Naive thymus-derived CD8-positive, alpha-beta T cell (primary cell): ENCODE measurements around the gene TLK2. TPM values are rescaled to one million over a fixed set of nuclear protein-coding genes. Genes with fewer than 3 reads are reported as not detected.
A peak's percentile ranks its signal among the peaks of the same experiment; 100 is the strongest.
"Not testable (repeated sequence)": the region's sequence is repeated elsewhere in the genome, so short reads cannot be mapped to it uniquely, and the experiment has no call there.

Experiments used
- ATAC-seq, 2 donors: fragments of 150-1000 bp; cut with Tn5 transposase in 1 of 2; sonication (Bioruptor Pico), chemical (Tn5 transposase) in 1 of 2; 1 replicate in 1 of 2; 2 replicates in 1 of 2; pipeline ENCODE4 v1.10.0; 2021; ENCODE audit warnings: mild to moderate bottlenecking in 2 of 2, moderate library complexity in 2 of 2
- POLR2A ChIA-PET: fragments of 350-600 bp; sonication (Branson Sonifier 250); formaldehyde crosslinking; loops from one replicate; lab custom pipeline; 2021; ENCODE audit warnings: antibody characterized with exemption; lab: Charles Lee
- DNase-seq, 10 donors: peaks; one replicate each; pipeline versions ENCODE4 v3.0.0 to v3.0.0-alpha.2; 2020 to 2022
- H3K27ac Mint-ChIP-seq, 10 donors: one replicate each; pipeline ENCODE4 v1.8.0; 2020 to 2022; ENCODE audit warnings: mild to moderate bottlenecking in 10 of 10, mixed read lengths in 10 of 10, moderate library complexity in 4 of 10, inconsistent platforms in 1 of 10
- H3K27me3 Mint-ChIP-seq, 5 donors: one replicate each; pipeline ENCODE4 v1.8.0; 2021 to 2022; ENCODE audit warnings: mixed read lengths in 5 of 5
- H3K36me3 Mint-ChIP-seq, 3 donors: one replicate each; pipeline ENCODE4 v1.8.0; 2020 to 2022; ENCODE audit warnings: mixed read lengths in 3 of 3, mild to moderate bottlenecking in 2 of 3, inconsistent platforms in 1 of 3
- H3K4me1 Mint-ChIP-seq, 4 donors: one replicate each; pipeline ENCODE4 v1.8.0; 2021 to 2022; ENCODE audit warnings: mixed read lengths in 4 of 4
- H3K4me3 Mint-ChIP-seq, 10 donors: one replicate each; pipeline ENCODE4 v1.8.0; 2020 to 2022; ENCODE audit warnings: mild to moderate bottlenecking in 10 of 10, mixed read lengths in 10 of 10, moderate library complexity in 6 of 10, inconsistent platforms in 1 of 10
- H3K9me3 Mint-ChIP-seq, 9 donors: one replicate each; pipeline ENCODE4 v1.8.0; 2020 to 2022; ENCODE audit warnings: mixed read lengths in 9 of 9, mild to moderate bottlenecking in 3 of 9, inconsistent platforms in 1 of 9, moderate library complexity in 1 of 9
- polyA plus RNA-seq, 3 donors: library from polyadenylated mRNA; unstranded; fragments of 300-500 nt; fragmentation: Illumina TruSeq; gene quantifications; one replicate each; pipeline ENCODE4 v1.2.3, GENCODE V29; 2021
- total RNA-seq, 8 experiments: library from RNA in 2 of 8; stranded (reverse) in 2 of 8; gene quantifications; one replicate each; pipeline ENCODE4 v1.2.3 and lab custom pipeline; 2021 to 2026

The TLK2 gene
- total and polyA plus RNA-seq, 5 experiments from 2014 or later = 8.2 to 79.5 (median 12.0) TPM

DNA sequence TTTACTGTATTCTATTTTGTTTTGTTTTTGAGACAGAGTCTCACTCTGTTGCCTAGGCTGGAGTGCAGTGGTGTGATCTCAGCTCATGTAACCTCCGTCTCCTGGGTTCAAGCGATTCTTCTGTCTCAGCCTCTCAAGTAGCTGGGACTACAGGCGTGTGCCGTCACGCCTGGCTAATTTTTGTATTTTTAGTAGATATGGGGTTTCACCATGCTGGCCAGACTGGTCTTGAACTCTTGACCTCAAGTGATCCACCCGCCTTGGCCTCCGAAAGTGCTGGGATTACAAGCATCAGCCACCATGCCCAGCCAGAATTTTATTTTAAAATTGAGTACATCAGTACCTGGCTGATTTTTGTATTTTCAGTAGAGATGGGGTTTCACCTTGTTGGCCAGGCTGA is 15.4 kb downstream of the TLK2 start:
- DNase-seq, H3K9me3 Mint-ChIP-seq, H3K27ac Mint-ChIP-seq, H3K4me3 Mint-ChIP-seq, H3K27me3 Mint-ChIP-seq, POLR2A ChIA-PET, ATAC-seq: not testable (repeated sequence)
- H3K36me3 Mint-ChIP-seq = peaks cover 0 to 29% (median 9%) of the 10 kb centered on the region in 3 donors
- H3K4me1 Mint-ChIP-seq = peaks cover 12 to 64% (median 42%) of the 10 kb centered on the region in 4 donors

DNA sequence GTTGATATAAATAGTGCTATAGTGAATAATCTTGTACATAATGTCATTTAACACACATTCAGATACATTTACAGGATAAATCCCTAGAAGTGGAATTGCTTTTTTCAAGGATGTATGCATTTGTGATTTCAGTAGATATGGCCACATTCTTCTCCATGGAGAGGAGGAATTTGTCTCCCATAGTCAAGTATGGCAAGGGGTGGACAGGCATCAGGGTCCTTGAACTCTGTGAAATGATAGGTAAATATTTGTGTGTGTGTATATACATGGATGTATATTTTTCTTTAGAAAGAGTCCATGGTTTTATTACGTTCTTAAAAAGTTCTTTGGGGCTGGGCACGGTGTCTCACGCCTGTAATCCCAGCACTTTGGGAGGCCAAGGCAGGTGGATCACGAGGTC is 17.7 kb downstream of the TLK2 start:
- POLR2A ChIA-PET, H3K27me3 Mint-ChIP-seq, DNase-seq, ATAC-seq, H3K4me3 Mint-ChIP-seq, H3K9me3 Mint-ChIP-seq: not testable (repeated sequence)
- Mint-ChIP-seq H3K27ac (peak overlapping the region in 1 of 10 donors; percentile 40), H3K4me1 (peaks cover 6 to 54% (median 34%) of the 10 kb centered on the region in 4 donors), H3K36me3 (peaks cover 0 to 15% (median 9%) of the 10 kb centered on the region in 3 donors)

DNA sequence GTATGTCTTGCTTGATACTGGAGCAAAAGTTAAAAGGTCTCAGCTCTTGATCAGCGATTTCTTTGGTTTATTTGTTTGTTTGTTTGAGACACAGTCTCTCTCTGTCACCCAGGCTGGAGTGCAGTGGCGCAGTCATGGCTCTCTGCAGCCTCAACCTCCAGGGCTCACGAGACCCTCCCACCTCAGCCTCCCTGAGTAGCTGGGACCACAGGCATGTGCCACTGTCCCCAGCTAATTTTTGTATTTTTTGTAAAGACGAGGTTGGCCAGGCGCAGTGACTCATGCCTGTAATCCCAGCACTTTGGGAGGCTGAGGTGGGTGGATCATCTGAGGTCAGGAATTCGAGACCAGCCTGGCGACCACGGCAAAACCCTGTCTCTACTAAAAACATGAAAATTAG is 20.2 kb downstream of the TLK2 start:
- H3K4me3 Mint-ChIP-seq, H3K27me3 Mint-ChIP-seq, POLR2A ChIA-PET, H3K9me3 Mint-ChIP-seq, ATAC-seq, DNase-seq: not testable (repeated sequence)
- Mint-ChIP-seq H3K27ac (peak overlapping the region in 1 of 10 donors; percentile 40), H3K36me3 (peaks cover 0 to 12% (median 2%) of the 10 kb centered on the region in 3 donors), H3K4me1 (peaks cover 3 to 42% (median 23%) of the 10 kb centered on the region in 4 donors)

- H3K36me3 Mint-ChIP-seq = peaks cover 0 to 10% (median 2%) of the 10 kb centered on the region in 3 donors
- DNase-seq, H3K27me3 Mint-ChIP-seq, ATAC-seq, H3K9me3 Mint-ChIP-seq, POLR2A ChIA-PET: not testable (repeated sequence)
- peak overlapping the region in 1 of 10 donors; percentile 24 for H3K4me3 Mint-ChIP-seq
- H3K4me1 Mint-ChIP-seq = peaks cover 3 to 45% (median 22%) of the 10 kb centered on the region in 4 donors
- peak overlapping the region in 1 of 10 donors; percentile 63 for H3K27ac Mint-ChIP-seq
These were observed 21.8 kb downstream of the TLK2 start for GRCh38 chr17:62500463-62500862.

GRCh38 chr17:62504857-62505256 is 26.2 kb downstream of the TLK2 start:
- H3K36me3 Mint-ChIP-seq, H3K9me3 Mint-ChIP-seq, DNase-seq, ATAC-seq, H3K4me3 Mint-ChIP-seq, H3K27me3 Mint-ChIP-seq, POLR2A ChIA-PET: not testable (repeated sequence)
- H3K4me1 Mint-ChIP-seq = peaks cover 5 to 51% (median 30%) of the 10 kb centered on the region in 4 donors
- peak overlapping the region in 1 of 10 donors; percentile 48 for H3K27ac Mint-ChIP-seq

DNA sequence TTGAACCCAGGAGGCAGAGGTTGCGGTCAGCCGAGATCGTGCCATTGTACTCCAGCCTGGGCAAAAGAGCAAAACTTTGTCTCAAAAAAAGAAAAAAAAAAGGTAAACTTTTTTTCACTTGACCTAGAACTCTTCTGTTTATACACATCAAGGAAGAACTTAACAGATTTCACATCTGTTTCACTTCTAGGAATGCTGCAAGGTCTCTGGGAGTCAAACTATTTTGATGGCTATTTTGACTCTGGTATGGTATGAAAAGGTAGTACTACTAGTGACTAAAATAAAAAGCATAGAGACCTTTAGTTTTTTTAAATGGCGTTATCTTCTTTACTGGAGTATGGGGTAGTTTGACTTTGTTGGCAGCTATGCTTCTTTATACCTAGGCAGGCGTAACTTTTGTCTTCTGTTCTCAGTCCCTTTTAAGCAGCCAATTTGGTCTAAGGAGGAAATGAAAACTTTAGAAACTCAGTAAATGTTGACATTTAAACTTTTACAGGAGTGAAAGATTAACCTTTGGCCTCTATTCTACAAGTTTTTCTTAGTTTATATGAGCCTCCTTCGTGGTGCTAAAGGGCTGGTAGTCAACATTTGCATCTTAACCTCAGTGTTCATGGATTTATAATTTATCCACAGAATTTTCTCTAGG is 28.7 kb downstream of the TLK2 start:
- H3K4me3 Mint-ChIP-seq = peak overlapping the region in 9 of 10 donors; percentile 0 to 52 (median 21)
- ATAC-seq = peak; percentile 21 to 30
- H3K36me3 Mint-ChIP-seq = peaks cover 0 to 10% (median 0%) of the 10 kb centered on the region in 3 donors
- DNase-seq, POLR2A ChIA-PET, H3K27me3 Mint-ChIP-seq, H3K9me3 Mint-ChIP-seq: not testable (repeated sequence)
- peaks cover 7 to 61% (median 42%) of the 10 kb centered on the region in 4 donors for H3K4me1 Mint-ChIP-seq
- peak overlapping the region; percentile 1 to 80 (median 74) for H3K27ac Mint-ChIP-seq

- H3K27me3 Mint-ChIP-seq, H3K9me3 Mint-ChIP-seq, POLR2A ChIA-PET, DNase-seq: not testable (repeated sequence)
- ATAC-seq = peak; percentile 28 to 56
- Mint-ChIP-seq H3K4me1 (peaks cover 14 to 58% (median 49%) of the 10 kb centered on the region in 4 donors), H3K36me3 (peaks cover 0 to 18% (median 4%) of the 10 kb centered on the region in 3 donors), H3K27ac (peak overlapping the region; percentile 6 to 88 (median 47)), H3K4me3 (peak overlapping the region in 3 of 10 donors; percentile 2 to 14 (median 7))
These were observed 31.7 kb downstream of the TLK2 start for GRCh38 chr17:62510247-62510819.

GRCh38 chr17:62511014-62511413 is 32.4 kb downstream of the TLK2 start:
- Mint-ChIP-seq H3K4me1 (peaks cover 13 to 56% (median 48%) of the 10 kb centered on the region in 4 donors), H3K36me3 (peaks cover 0 to 19% (median 4%) of the 10 kb centered on the region in 3 donors), H3K27ac (peak overlapping the region in 2 of 10 donors; percentile 26 to 31), H3K4me3 (peak overlapping the region in 1 of 10 donors; percentile 11)
- H3K9me3 Mint-ChIP-seq, H3K27me3 Mint-ChIP-seq, POLR2A ChIA-PET: not testable (repeated sequence)
- ATAC-seq (peak in 1 of 2 donors; percentile 74), DNase-seq (peak in 1 of 10 donors; percentile 22)

DNA sequence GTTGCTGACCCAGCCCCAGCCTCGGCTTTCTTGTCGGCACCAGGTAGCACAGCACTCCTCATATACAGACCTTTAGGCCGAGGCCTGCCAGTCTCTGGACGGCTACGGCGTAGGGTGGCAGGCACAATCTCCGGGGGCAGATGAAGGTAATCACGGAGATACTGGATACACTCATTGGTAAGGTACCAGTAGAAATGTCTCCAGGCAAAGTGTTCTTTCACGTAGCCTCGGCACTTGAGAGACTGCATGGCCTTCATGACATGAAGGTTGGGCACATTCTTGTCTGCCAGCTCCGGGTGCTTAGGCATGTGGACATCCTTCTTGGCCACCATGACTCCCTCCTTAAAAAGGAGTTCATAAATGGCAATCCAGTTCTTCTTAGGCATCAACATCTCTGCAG is 37.8 kb downstream of the TLK2 start:
- H3K4me3 Mint-ChIP-seq, POLR2A ChIA-PET, ATAC-seq, DNase-seq, H3K27me3 Mint-ChIP-seq, H3K9me3 Mint-ChIP-seq: not testable (repeated sequence)
- H3K4me1 Mint-ChIP-seq = peaks cover 6 to 44% (median 21%) of the 10 kb centered on the region in 4 donors
- H3K36me3 Mint-ChIP-seq = peaks cover 0 to 44% (median 5%) of the 10 kb centered on the region in 3 donors
- peak overlapping the region in 1 of 10 donors; percentile 34 for H3K27ac Mint-ChIP-seq

DNA sequence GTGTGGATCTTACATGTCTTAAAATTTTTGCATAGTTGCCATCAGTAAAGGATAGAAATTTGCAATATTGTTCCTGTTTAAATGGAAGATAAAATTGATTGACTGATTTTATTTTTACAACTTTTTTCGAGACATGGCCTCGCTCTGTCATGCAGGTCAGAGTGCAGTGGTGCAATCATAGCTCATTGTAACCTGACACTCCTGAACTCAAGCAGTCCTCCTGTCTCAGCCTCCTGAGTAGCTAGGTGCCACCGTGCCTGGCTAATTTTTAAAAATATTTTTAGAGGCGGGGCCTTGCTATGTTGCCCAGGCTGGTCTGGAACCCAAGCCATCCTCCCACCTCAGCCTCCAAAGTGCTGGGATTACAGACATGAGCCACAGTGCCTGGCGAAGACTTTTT is 42.7 kb downstream of the TLK2 start:
- ATAC-seq, POLR2A ChIA-PET, H3K4me3 Mint-ChIP-seq, H3K27me3 Mint-ChIP-seq, DNase-seq, H3K9me3 Mint-ChIP-seq: not testable (repeated sequence)
- Mint-ChIP-seq H3K36me3 (peaks cover 0 to 66% (median 7%) of the 10 kb centered on the region in 3 donors), H3K4me1 (peaks cover 0 to 17% (median 4%) of the 10 kb centered on the region in 4 donors), H3K27ac (peak overlapping the region in 2 of 10 donors; percentile 8 to 43)

GRCh38 chr17:62524077-62524476 is 45.5 kb downstream of the TLK2 start:
- DNase-seq, H3K9me3 Mint-ChIP-seq, H3K27me3 Mint-ChIP-seq, ATAC-seq, H3K4me3 Mint-ChIP-seq, H3K27ac Mint-ChIP-seq, POLR2A ChIA-PET, H3K4me1 Mint-ChIP-seq: not testable (repeated sequence)
- H3K36me3 Mint-ChIP-seq = peaks cover 0 to 78% (median 7%) of the 10 kb centered on the region in 3 donors

DNA sequence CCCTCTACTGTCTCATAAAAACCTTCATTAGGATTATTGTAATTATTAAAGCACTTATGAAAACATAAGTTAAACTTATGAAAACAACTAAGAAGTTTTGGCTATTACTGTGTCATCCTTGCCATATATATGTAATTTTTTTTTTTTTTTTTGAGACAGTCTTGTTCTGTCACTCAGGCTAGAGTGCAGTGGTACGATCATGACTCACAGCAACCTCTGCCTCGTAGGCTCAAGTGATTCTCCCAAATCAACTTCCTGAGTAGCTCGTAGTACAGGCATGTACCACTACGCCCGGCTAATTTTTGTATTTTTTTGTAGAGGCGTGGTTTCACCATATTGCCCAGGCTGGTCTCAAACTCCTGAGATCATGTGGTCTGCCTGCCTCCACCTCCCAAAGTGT is 46.7 kb downstream of the TLK2 start:
- H3K27me3 Mint-ChIP-seq, ATAC-seq, H3K4me3 Mint-ChIP-seq, H3K9me3 Mint-ChIP-seq, H3K4me1 Mint-ChIP-seq, POLR2A ChIA-PET, H3K27ac Mint-ChIP-seq, DNase-seq: not testable (repeated sequence)
- H3K36me3 Mint-ChIP-seq = peaks cover 0 to 81% (median 7%) of the 10 kb centered on the region in 3 donors

DNA sequence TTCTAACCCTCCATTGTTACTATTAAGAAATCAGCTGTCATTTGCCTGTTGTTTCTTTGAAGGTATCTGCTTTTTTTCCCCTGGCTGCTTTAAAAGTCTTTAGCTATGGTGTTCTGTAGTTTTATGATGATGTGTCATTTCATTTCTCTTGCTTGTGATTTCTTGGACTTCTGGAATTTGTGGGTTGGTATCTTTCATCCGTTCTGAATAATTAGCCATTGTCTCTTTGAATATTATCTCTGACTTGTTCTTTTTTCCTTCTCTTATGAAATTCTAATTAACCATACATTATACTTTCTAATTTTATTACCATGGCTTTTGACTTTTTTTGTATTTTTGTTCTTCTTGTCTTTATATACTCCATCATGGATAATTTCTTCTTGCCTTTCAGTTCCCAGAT is 52.3 kb downstream of the TLK2 start:
- H3K9me3 Mint-ChIP-seq, ATAC-seq, POLR2A ChIA-PET, H3K4me3 Mint-ChIP-seq, H3K27me3 Mint-ChIP-seq, DNase-seq: not testable (repeated sequence)
- peaks cover 0 to 69% (median 8%) of the 10 kb centered on the region in 3 donors for H3K36me3 Mint-ChIP-seq
- H3K27ac Mint-ChIP-seq = peak overlapping the region in 3 of 10 donors; percentile 61 to 68 (median 66)
- H3K4me1 Mint-ChIP-seq = peaks cover 10 to 24% (median 20%) of the 10 kb centered on the region in 4 donors
